Stimulated activated CD8-positive, alpha-beta memory T cell treated with anti-CD3 and anti-CD28 coated beads, Interleukin-7, amount 100 ng/mL, for 48 hours (primary cell): ENCODE results near the gene DHX58.

Source experiments
- DNase-seq, 2 donors: peaks; one replicate each; pipeline ENCODE4 v3.0.0-alpha.2; 2020; ENCODE audit warnings: low read depth in 1 of 2; ENCODE audit errors: extremely low read depth in 1 of 2

DHX58 gene

GRCh38 chr17:42056635-42057034, 55.9 kb downstream of the DHX58 start:
- DNase-seq, result no peak

GRCh38 chr17:42055496-42055895, 57.0 kb downstream of the DHX58 start:
- no peak for DNase-seq

- DNase-seq, result no peak
Observed at GRCh38 chr17:42055027-42055426, 57.5 kb downstream of the DHX58 start.

GRCh38 chr17:42053731-42054500, 58.6 kb downstream of the DHX58 start:
- no peak for DNase-seq

- no peak for DNase-seq
Observed at GRCh38 chr17:42052346-42052877, 60.1 kb downstream of the DHX58 start.

DNA sequence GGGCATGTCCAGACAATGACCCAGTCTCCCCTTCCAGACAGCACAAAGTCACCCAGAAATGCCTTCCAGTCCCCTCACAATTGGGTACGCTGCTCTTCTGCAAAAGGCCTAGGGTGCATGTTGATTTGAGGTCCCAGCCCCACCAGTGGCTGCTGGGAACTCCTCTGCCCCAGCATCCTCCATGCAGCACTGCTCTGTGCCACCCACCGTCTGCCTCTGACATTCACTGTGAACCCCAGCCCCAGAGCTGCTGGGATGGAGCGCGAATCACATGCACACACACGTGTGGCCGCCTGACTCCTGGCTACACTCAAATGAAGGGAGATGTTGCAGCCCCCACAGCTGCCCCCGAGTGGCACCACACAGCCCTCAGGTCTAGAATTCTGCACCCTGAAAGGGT, 60.9 kb downstream of the DHX58 start:
- DNase-seq, result no peak
